ENCODE data around the gene NDUFV2.
"Not testable (repeated sequence)": the region's sequence is repeated elsewhere in the genome, so short reads cannot be mapped to it uniquely, and the experiment has no call there.

The NDUFV2 gene

DNA sequence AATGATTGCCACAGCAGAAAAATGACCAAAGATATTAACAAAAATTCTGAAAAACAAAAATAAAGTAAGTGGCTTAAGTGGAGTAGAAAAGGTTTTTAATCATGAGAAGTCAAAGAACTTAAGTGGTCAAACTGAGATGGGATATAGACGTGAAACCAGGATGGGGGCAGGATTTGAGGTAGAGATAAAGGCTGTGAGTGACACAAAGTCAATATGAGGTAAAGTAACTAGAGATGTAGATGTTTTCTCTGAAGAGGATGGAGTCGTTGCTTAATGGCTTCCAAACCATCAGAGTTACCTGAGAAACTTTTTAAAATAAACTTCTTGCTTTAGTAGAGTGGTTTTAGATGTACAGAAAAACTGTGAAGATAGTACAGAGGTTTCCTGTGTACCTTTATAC lies 55.3 kb downstream of the NDUFV2 start:
- no peak overlapping the region for H3K4me3 ChIP-seq (ENCODE audit: low read depth, low read length)
- no peak for TF ChIP-seq CTCF (IDR thresholded peaks at IDR 0.05; ENCODE audit: low read depth, low read length, missing control alignments)
- no peak for DNase-seq (ENCODE audit: low read depth)

DNA sequence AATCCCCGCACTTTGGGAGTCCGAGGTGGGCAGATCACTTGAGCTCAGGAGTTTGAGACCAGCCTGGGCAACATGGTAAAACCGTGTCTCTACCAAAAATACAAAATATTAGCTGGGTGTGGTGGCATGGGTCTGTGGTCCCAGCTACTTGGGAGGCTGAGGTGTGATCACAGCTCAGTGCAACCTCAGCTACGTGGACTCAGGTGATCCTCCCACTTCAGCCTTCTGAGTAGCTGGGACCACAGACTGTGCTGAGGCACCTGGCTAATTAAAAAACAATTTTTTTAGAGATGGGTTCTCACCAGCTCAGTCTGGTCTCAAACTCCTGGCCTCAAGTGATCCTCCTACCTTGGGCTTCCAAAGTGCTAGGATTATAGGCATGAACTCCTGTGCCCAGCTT lies 57.5 kb downstream of the NDUFV2 start:
- TF ChIP-seq CTCF (IDR thresholded peaks at IDR 0.05; ENCODE audit: low read depth, low read length, missing control alignments) = no peak
- no peak overlapping the region for H3K4me3 ChIP-seq (ENCODE audit: low read depth, low read length)

GRCh38 chr18:9162663-9163062 lies 60.2 kb downstream of the NDUFV2 start:
- DNase-seq (ENCODE audit: low read depth); H3K4me3 ChIP-seq (ENCODE audit: low read depth, low read length): not testable (repeated sequence)

More for the DNA sequence above, 57.5 kb downstream of the NDUFV2 start:
- DNase-seq (ENCODE audit: low read depth) = no peak

DNA sequence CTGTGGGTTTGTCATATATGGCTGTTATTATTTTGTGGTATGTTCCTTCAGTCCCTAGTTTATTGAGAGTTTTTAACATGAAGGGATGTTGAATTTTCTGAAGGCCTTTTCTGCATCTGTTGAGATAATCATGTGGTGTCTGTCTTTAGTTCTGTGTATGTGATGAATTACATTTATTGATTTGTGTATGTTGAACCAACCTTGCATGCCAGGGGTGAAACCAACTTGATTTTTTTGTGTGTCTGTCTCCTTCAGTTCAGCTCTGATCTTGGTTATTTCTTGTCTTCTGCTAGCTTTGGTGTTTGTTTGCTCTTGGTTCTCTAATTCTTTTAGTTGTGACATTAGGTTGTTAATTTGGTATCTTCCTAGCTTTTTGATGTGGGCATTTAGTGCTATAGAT lies 61.6 kb downstream of the NDUFV2 start:
- not testable (repeated sequence) for H3K4me3 ChIP-seq (ENCODE audit: low read depth, low read length); DNase-seq (ENCODE audit: low read depth)

DNA sequence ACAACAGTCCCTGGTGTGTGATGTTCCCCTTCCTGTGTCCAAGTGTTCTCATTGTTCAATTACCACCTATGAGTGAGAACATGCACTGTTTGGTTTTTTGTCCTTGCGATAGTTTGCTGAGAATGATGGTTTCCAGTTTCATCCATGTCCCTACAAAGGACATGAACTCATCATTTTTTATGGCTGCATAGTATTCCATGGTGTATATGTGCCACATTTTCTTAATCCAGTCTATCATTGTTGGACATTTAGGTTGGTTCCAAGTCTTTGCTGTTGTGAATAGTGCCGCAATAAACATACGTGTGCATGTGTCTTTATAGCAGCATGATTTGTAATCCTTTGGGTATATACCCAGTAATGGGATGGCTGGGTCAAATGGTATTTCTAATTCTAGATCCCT lies 63.4 kb downstream of the NDUFV2 start:
- not testable (repeated sequence) for H3K4me3 ChIP-seq (ENCODE audit: low read depth, low read length)

DNA sequence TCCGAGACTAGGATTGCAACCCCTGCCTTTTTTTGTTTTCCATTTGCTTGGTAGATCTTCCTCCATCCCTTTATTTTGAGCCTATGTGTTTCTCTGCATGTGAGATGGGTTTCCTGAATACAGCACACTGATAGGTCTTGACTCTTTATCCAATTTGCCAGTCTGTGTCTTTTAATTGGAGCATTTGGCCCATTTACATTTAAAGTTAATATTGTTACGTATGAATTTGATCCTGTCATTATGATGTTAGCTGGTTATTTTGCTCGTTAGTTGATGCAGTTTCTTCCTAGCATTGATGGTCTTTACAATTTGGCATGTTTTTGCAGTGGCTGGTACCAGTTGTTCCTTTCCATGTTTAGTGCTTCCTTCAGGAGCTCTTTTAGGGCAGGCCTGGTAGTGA lies 67.0 kb downstream of the NDUFV2 start:
- not testable (repeated sequence) for H3K4me3 ChIP-seq (ENCODE audit: low read depth, low read length); DNase-seq (ENCODE audit: low read depth)

More for the DNA sequence above, 63.4 kb downstream of the NDUFV2 start:
- not testable (repeated sequence) for DNase-seq (ENCODE audit: low read depth)

DNA sequence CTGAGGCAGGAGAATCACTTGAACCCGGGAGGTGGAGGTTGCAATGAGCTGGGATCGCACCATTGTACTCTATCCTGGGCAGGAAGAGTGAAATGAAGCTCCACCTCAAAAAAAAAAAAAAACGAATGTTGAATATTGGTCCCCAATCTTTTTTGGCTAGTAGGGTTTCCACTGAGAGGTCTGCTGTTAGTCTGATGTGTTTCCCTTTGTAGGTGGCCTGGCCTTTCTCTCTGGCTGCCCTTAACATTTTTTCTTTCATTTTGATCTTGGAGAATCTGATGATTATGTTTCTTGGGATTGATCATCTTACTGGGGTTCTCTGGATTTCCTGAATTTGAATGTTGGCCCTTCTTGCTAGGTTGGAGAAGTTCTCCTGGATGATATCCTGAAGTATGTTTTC lies 69.4 kb downstream of the NDUFV2 start:
- not testable (repeated sequence) for H3K4me3 ChIP-seq (ENCODE audit: low read depth, low read length); DNase-seq (ENCODE audit: low read depth)

DNA sequence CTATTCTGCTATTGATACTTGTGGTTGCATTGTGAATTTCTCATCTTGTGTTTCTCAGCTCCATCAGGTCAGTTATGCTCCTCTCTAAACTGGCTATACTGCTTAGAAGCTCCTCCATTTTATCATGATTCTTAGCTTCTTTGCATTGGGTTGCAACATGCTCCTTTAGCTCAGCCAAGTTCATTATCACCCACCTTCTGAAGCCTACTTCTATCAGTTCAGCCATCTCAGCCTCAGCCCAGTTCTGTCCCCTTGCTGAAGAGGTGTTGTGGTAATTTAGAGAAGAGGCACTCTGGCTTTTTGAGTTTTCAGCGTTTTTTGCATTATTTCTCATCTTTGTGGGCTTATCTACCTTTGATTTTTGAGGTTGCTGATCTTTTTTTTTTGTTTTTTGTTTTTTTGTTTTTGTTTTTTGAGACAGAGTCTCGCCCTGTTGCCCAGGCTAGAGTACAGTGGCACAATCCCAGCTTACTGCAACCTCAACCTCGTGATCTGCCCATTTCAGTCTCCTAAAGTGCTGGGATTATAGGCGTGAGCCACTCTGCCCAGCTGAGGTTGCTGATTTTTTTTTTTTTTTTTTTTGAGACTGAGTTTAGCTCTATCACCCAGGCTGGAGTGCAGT lies 70.1 kb downstream of the NDUFV2 start:
- TF ChIP-seq CTCF (IDR thresholded peaks at IDR 0.05; ENCODE audit: low read depth, low read length, missing control alignments) = no peak
- DNase-seq (ENCODE audit: low read depth) = no peak
- no peak overlapping the region for H3K4me3 ChIP-seq (ENCODE audit: low read depth, low read length)

- H3K4me3 ChIP-seq (ENCODE audit: low read depth, low read length) = no peak overlapping the region
- DNase-seq (ENCODE audit: low read depth) = no peak
- no peak for TF ChIP-seq CTCF (IDR thresholded peaks at IDR 0.05; ENCODE audit: low read depth, low read length, missing control alignments)
Measured at GRCh38 chr18:9173770-9174233, 71.3 kb downstream of the NDUFV2 start.

- no peak overlapping the region for H3K4me3 ChIP-seq (ENCODE audit: low read depth, low read length)
- no peak for DNase-seq (ENCODE audit: low read depth)
- TF ChIP-seq CTCF (IDR thresholded peaks at IDR 0.05; ENCODE audit: low read depth, low read length, missing control alignments) = no peak
Measured at GRCh38 chr18:9174302-9174701, 71.8 kb downstream of the NDUFV2 start.

Data from GM12864 (cell line).